GM13976 (cell line): ENCODE results near the gene NAA20.

Source experiments
- DNase-seq: peaks from one replicate; pipeline ENCODE4 v3.0.0; 2012; ENCODE audit warnings: low spot score
- CTCF ChIP-seq: IDR thresholded peaks from 2 replicates; pipeline ENCODE4 v1.5.1; 2012; ENCODE audit warnings: borderline replicate concordance, mild to moderate bottlenecking; ENCODE audit not compliant: insufficient read depth; ENCODE audit errors: extremely low read depth, missing control alignments, control extremely low read depth
- in situ Hi-C: fragments of 300-500 bp; cut with MboI; formaldehyde crosslinking; loops from one replicate; pipeline ENCODE4 v1.12.0; 2022; ENCODE audit warnings: low sequenced_read_pairs, mixed read lengths, inconsistent platforms; ENCODE audit not compliant: unreplicated experiment

Gene NAA20

GRCh38 chr20:20014659-20015058 is 2.5 kb upstream of the NAA20 start:
- no peak for DNase-seq
- no peak for TF ChIP-seq CTCF
- in situ Hi-C loops: no loop called here

- DNase-seq: no peak
- in situ Hi-C loops: no loop called here
- TF ChIP-seq CTCF: no peak
Observed at GRCh38 chr20:20017844-20018185, 653 bp downstream of the NAA20 start.

GRCh38 chr20:20018366-20018765 is 1.2 kb downstream of the NAA20 start:
- no peak for TF ChIP-seq CTCF
- in situ Hi-C loops: no loop called here
- no peak for DNase-seq

GRCh38 chr20:20019123-20019522 is 2.0 kb downstream of the NAA20 start:
- TF ChIP-seq CTCF: no peak
- DNase-seq: no peak
- in situ Hi-C loops: no loop called here

- no peak for DNase-seq
- in situ Hi-C loops: no loop called here
- no peak for TF ChIP-seq CTCF
Observed at GRCh38 chr20:20020908-20021307, 3.7 kb downstream of the NAA20 start.

- TF ChIP-seq CTCF: no peak
- no peak for DNase-seq
- in situ Hi-C loops: no loop called here
Observed at GRCh38 chr20:20021835-20022234, 4.7 kb downstream of the NAA20 start.

GRCh38 chr20:20022498-20022897 is 5.3 kb downstream of the NAA20 start:
- TF ChIP-seq CTCF: no peak
- in situ Hi-C loops: no loop called here
- DNase-seq: peak; percentile 53
